COR-L47 (cell line): Measurements from ENCODE around the gene DTWD2.
"Not testable (repeated sequence)": the region's sequence is repeated elsewhere in the genome, so short reads cannot be mapped to it uniquely, and the experiment has no call there.

Experiments used
- DNase-seq: peaks from one replicate; lab custom pipeline; 2025; lab: John Stamatoyannopoulos, UW

Gene DTWD2

GRCh38 chr5:118996098-118996497 lies 7.8 kb upstream of the DTWD2 start:
- DNase-seq: no peak

DNA sequence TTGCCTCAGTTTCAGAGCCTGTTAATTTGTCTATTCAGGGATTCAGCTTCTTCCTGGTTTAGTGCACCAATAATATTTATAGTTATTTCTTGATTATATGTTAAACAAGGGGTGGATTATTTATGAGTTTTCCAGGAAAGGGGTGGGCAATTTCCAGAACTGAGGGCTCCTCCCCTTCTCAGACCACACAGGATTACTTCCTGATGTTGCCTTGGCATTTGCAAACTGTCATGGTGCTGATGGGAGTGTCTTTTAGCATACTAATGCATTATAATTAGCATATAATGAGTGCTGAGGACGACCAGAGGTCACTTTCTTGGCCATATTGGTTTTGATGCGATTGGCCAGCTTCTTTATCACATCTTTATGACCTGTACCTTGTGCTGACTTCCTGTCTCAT lies 6.2 kb upstream of the DTWD2 start:
- DNase-seq: no peak

- DNase-seq: not testable (repeated sequence)
Measured at GRCh38 chr5:118993118-118993517, 4.8 kb upstream of the DTWD2 start.

DNA sequence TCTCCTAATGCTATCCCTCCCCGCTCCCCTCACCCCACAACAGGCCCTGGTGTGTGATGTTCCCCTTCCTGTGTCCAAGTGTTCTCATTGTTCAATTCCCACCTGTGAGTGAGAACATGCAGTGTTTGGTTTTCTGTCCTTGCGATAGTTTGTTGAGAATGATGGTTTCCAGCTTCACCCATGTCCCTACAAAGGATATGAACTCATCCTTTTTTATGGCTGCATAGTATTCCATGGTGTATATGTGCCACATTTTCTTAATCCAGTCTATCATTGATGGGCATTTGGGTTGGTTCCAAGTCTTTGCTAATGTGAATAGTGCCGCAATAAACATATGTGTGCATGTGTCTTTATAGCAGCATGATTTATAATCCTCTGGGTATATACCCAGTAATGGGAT lies 3.7 kb upstream of the DTWD2 start:
- not testable (repeated sequence) for DNase-seq

GRCh38 chr5:118990582-118990981 lies 2.2 kb upstream of the DTWD2 start:
- DNase-seq: no peak

DNA sequence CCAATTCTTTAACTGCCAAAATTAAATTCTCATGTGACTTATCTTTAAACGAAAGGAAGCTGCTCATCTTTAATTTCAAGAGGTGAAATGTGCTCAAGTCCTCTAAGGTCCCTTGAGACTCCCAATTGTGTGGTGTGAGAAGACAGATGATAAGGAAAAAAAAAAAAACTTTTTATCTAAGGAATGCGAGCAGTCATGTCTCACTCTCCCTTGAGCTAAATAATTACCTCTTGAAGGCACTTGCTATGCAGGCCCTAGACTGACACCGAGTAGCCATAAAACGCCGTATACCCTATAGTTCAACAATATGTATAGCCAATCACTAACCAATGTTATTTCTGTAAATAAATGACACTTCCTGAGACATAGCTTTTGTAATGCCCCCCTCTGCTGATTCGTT lies 1.5 kb upstream of the DTWD2 start:
- no peak for DNase-seq

GRCh38 chr5:118988866-118989180 lies 476 bp upstream of the DTWD2 start:
- DNase-seq: peak; percentile 30

DNA sequence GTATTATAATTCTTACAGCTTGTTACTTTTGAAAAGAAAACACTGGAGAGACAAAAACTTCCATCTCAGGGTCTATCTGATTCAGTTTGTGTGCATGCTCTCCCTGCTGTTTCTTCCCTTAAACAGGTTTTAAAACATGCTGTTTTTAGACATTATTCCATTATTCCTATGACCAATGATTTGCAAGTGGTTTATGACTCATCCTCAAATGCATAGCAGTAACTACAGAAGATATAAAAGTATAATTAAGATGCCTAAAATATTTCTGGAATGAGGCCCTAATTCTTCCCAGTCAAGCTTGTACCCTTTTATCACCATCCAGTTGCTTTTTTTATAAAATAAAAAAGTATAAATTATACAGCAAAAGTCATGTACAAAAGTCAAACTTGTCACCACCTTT lies 3.7 kb downstream of the DTWD2 start:
- DNase-seq: no peak

- no peak for DNase-seq
Measured at GRCh38 chr5:118981783-118982182, 6.6 kb downstream of the DTWD2 start.

DNA sequence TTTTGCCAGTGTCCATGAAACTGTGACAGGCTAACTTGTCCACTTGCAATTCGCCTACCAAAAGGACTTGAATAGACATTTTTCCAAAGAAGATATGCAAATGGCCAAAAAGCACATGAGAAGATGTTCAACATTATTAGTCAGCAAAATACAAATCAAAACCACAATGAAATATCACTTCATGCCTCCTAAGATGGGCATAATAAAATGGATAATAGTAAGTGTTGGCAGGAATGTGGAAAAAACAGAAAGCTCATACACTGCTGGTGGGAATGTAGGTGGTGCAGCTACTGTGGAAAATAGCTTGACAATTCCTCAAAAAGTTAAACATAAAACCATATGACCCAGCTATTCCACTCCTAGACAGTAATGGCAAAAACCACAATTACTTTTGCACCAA lies 7.9 kb downstream of the DTWD2 start:
- no peak for DNase-seq

DNA sequence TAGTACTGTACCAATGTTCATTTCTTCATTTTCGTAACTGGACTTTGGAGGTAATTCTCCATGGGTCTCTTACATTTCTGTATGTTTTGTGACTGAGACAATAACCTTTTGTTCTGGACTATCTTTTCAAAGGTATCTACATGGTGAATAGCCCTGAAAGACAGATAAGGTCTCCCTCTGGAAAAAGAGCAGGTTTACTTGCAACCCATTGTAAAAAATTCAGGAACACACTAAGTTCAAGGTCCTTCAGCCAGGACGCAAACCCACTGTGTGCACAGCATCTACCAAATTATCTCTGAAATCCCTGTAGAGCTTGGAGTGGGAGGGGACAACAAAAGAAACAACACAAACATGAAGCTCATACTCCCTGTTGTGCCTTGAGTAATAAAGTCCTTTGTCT lies 8.3 kb downstream of the DTWD2 start:
- no peak for DNase-seq

DNA sequence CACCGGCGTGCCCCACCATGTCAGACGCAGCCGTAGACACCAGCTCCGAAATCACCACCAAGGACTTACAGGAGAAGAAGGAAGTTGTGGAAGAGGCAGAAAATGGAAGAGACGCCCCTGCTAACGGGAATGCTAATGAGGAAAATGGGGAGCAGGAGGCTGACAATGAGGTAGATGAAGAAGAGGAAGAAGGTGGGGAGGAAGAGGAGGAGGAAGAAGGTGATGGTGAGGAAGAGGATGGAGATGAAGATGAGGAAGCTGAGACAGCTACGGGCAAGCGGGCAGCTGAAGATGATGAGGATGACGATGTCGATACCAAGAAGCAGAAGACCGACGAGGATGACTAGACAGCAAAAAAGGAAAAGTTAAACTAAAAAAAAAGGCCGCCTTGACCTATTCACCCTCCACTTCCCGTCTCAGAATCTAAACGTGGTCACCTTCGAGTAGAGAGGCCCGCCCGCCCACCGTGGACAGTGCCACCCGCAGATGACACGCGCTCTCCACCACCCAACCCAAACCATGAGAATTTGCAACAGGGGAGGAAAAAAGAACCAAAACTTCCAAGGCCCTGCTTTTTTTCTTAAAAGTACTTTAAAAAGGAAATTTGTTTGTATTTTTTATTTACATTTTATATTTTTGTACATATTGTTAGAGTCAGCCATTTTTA lies 14.4 kb downstream of the DTWD2 start:
- DNase-seq: not testable (repeated sequence)

GRCh38 chr5:118968925-118969375 lies 19.4 kb downstream of the DTWD2 start:
- no peak for DNase-seq

DNA sequence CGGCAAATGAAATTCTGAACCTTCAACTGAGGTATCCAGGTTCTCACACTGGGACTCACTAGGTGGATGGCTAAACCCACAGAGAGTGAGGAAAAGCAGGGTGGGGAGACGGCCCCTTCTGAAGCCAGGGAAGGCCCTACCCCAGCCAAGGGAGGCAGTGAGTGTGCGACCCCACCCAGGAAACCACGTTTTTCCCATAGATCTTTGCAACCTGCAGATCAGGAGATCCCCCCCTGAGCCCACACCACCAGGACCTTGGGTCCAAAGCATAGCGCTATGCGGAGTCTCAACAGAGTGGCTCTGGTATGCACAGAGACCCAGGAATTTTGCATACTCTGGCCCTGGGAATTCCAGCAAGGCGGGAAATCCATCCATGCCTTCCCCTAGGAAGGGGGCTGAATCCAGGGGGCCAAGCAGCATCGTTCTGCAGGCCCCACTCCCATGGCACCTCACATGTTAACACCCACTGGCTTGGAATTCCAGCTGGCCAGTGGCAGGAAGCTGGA lies 19.9 kb downstream of the DTWD2 start:
- no peak for DNase-seq

- DNase-seq: no peak
Measured at GRCh38 chr5:118967059-118967508, 21.3 kb downstream of the DTWD2 start.

DNA sequence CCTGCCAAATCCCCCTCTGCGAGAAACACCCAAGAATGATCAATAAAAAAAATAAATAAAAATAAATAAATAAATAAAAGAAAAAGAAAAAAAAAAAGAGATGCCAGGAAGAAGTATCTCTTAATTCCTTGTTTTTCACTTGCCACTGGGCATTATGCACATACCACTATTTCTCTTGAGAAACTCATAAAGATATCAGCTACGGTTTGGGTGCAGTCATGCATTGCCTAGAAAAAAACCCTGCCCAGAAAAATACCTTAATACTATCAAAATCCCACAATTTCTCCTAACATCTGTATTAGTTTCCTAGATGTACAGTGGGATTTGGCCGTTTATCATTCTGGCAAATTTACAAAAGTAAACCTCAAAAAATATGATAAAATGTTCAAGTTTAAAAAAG lies 22.5 kb downstream of the DTWD2 start:
- DNase-seq: no peak

- DNase-seq: not testable (repeated sequence)
Measured at GRCh38 chr5:118964970-118965369, 23.4 kb downstream of the DTWD2 start.

- DNase-seq: not testable (repeated sequence)
Measured at GRCh38 chr5:118964388-118964787, 24.0 kb downstream of the DTWD2 start.

DNA sequence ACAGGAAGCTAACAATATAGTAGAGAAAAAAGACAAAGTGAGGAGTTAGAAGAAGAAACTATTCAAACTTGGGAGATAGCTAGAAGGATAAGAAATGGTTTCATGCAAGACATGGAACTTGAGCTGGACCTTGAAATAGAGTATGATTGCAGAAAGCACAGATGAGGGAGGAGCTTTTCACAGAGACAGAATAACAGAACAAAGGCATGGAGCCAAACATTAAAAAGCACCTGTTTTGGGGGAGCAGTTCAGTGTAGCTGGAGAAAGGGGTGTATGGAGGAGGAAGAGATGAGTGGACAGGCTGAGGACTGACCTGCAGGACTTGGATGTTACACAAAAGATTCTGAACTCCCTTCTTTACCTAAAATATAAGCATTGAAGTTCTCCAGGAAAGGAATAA lies 25.2 kb downstream of the DTWD2 start:
- DNase-seq: no peak

DNA sequence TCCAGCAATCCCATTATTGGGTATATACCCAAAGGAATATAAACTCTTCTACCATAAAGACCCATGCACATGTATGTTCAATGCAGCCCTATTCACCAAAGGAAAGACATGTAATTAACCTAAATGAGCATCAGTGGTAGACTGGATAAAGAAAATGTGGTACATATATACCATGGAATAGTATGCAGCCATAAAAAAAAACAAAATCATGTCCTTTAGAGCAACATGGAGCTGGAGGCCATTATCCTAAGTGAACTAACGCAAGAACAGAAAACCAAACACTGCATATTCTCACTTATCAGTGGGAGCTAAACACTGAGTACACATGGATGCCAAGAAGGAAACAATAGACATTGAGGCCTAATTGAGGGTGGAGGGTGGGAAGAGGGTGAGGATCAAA lies 27.8 kb downstream of the DTWD2 start:
- no peak for DNase-seq

- DNase-seq: peak; percentile 24
Measured at GRCh38 chr5:118956727-118957126, 31.6 kb downstream of the DTWD2 start.

- no peak for DNase-seq
Measured at GRCh38 chr5:118953652-118954005, 34.7 kb downstream of the DTWD2 start.

- DNase-seq: peak; percentile 16
Measured at GRCh38 chr5:118952992-118953651, 35.2 kb downstream of the DTWD2 start.

DNA sequence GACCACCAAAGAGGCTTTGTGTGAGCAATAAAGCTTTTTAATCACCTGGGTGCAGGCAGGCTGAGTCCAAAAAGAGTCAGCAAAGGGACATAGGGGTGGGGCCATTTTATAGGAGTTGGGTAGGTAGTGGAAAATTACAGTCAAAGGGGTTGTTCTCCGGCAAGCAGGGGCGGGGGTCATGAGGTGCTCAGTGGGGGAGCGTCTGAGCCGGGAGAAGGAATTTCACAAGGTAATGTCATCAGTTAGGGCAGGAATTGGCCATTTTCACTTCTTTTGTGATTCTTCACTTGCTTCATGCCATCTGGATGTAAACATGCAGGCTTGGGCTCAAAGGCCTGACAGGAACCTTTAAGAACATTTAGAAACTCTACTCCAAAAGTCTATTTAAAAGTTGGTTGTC lies 36.0 kb downstream of the DTWD2 start:
- DNase-seq: not testable (repeated sequence)
